ENCODE results near the gene HADHB. TPM values are rescaled to one million over a fixed set of nuclear protein-coding genes. Genes with fewer than 3 reads are reported as not detected.
A peak's percentile ranks its signal among the peaks of the same experiment; 100 is the strongest.

HADHB gene
- total RNA-seq: 79.4 to 85.5 TPM (median 83.2 TPM) in 3 replicates

DNA sequence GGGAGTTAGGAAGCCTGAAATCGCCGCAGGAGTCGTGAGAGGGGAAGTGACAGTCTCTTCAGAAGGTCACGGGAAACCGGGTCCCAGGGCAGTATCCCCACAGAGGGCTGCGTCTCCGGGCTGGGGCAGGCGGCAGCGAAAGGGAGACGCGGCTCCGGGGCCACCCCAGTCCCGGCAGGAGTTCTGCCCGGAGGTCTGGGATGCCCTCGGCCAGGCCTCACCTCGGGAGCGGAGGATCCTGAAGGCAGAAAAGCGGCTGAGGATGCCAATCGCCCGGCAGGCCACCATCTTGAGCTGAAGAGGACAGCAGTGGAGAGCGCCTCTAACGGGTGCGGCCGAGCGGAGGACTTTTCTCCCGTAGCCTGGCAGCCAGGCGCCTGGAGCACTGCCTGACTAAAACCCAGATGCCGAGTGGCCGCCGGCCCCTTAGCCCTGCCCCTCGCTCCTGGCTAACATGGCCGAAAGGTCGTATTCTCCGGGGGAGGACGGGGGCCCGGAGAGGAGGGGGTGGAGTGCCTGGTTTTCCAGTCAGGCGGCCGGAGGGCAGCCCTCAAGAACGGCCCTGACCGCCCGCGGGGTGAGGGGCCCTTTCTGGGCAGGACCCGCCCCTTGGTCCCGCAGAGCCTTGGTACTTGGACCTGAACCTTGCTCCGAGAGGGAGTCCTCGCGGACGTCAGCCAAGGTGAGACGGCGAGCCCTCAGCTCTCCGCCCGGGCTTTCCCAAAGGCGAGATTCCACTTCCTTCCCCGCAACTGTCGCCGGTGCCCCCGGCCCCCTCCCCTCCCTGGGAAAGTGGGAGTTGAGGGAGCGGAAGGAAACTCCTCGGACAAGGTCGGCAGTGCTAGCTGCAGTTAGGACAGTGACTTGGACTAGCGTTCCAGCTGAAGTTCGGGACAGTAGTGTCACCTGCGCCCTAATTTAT, at the start of gene HADHB, which contains the start of gene HADHA:
Gene HADHB (plus strand): TSS at position 631 of the 922 bp plus-strand sequence. CDS start 9,316 bp downstream, outside the sequence.
Gene HADHA (minus strand): TSS at position 324 of the 922 bp plus-strand sequence. CDS start 36 bp downstream, at position 288.
- no peaks in the 10 kb centered on the region for H3K36me3 Mint-ChIP-seq
- H3K4me1 Mint-ChIP-seq: peaks cover 38% of the 10 kb centered on the region
- H3K9me3 Mint-ChIP-seq: no peaks in the 10 kb centered on the region
- peak; percentile 56 to 82 for DNase-seq (ENCODE audit: low spot score in 2 of 2, unreplicated experiment in 2 of 2)
- H3K27me3 Mint-ChIP-seq (ENCODE audit: low read depth): no peaks in the 10 kb centered on the region
- no peak for TF ChIP-seq CTCF (IDR thresholded peaks at IDR 0.05; ENCODE audit: unreplicated experiment)
- H3K27ac Mint-ChIP-seq: peak within 1 kb of the TSS; percentile 100
- H3K4me3 Mint-ChIP-seq: peak within 1 kb of the TSS; percentile 93

GRCh38 chr2:26195040-26195984, 49.4 kb upstream of the HADHB start:
- no peaks in the 10 kb centered on the region for H3K9me3 Mint-ChIP-seq
- H3K27ac Mint-ChIP-seq: peak overlapping the region; percentile 64
- DNase-seq (ENCODE audit: low spot score in 2 of 2, unreplicated experiment in 2 of 2): no peak
- H3K27me3 Mint-ChIP-seq (ENCODE audit: low read depth): no peaks in the 10 kb centered on the region
- no peak overlapping the region for H3K4me3 Mint-ChIP-seq
- H3K36me3 Mint-ChIP-seq: peaks cover 51% of the 10 kb centered on the region
- TF ChIP-seq CTCF (IDR thresholded peaks at IDR 0.05; ENCODE audit: unreplicated experiment): no peak
- H3K4me1 Mint-ChIP-seq: peaks cover 32% of the 10 kb centered on the region

GRCh38 chr2:26196683-26197418, 47.9 kb upstream of the HADHB start:
- Mint-ChIP-seq H3K27me3 (ENCODE audit: low read depth) (no peaks in the 10 kb centered on the region), H3K36me3 (peaks cover 53% of the 10 kb centered on the region), H3K9me3 (no peaks in the 10 kb centered on the region), H3K4me3 (no peak overlapping the region), H3K27ac (no peak overlapping the region), H3K4me1 (peaks cover 32% of the 10 kb centered on the region)
- no peak for DNase-seq (ENCODE audit: low spot score in 2 of 2, unreplicated experiment in 2 of 2)
- TF ChIP-seq CTCF (IDR thresholded peaks at IDR 0.05; ENCODE audit: unreplicated experiment): no peak

DNA sequence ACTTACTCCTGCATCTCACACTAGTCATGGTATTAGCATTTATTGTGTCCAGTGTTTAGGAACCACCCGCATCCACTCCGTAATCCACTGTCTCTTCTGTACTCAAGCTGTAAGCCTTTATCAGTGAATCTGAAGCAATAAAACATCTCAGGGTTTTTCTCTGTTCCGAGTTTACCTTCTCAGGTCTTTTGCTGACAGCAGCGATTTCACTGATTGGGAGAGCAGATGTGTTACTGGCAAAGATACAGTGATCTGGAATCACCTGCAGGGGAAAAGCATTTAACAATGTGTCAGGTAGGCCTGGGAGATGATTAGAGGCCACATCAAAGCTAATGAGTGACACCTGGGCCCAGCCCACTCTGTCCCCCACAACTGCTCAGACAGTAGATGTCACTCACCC, 47.2 kb upstream of the HADHB start:
- no peak for DNase-seq (ENCODE audit: low spot score in 2 of 2, unreplicated experiment in 2 of 2)
- Mint-ChIP-seq H3K36me3 (peaks cover 55% of the 10 kb centered on the region), H3K9me3 (no peaks in the 10 kb centered on the region), H3K4me1 (peaks cover 32% of the 10 kb centered on the region), H3K27me3 (ENCODE audit: low read depth) (no peaks in the 10 kb centered on the region), H3K4me3 (no peak overlapping the region), H3K27ac (no peak overlapping the region)
- no peak for TF ChIP-seq CTCF (IDR thresholded peaks at IDR 0.05; ENCODE audit: unreplicated experiment)

GRCh38 chr2:26202981-26203490, 41.7 kb upstream of the HADHB start:
- Mint-ChIP-seq H3K4me3 (no peak overlapping the region), H3K36me3 (peaks cover 58% of the 10 kb centered on the region), H3K9me3 (no peaks in the 10 kb centered on the region), H3K4me1 (no peaks in the 10 kb centered on the region), H3K27me3 (ENCODE audit: low read depth) (no peaks in the 10 kb centered on the region), H3K27ac (no peak overlapping the region)
- DNase-seq (ENCODE audit: low spot score in 2 of 2, unreplicated experiment in 2 of 2): no peak
- TF ChIP-seq CTCF (IDR thresholded peaks at IDR 0.05; ENCODE audit: unreplicated experiment): no peak
